22Rv1 (cell line): ENCODE results near the gene CISD1.

ENCODE experiments used
- CTCF ChIP-seq: fragments of 450-650 bp; IDR thresholded peaks from 2 replicates; pipeline ENCODE4 v1.5.1; 2017; ENCODE audit warnings: mild to moderate bottlenecking
- ZFX ChIP-seq: fragments of 450-650 bp; IDR thresholded peaks from 2 replicates; pipeline ENCODE4 v1.6.1; 2017; ENCODE audit warnings: antibody characterized with exemption, borderline replicate concordance

GRCh38 chr10:58268454-58268945 lies 462 bp upstream of the CISD1 start:
- no peak for TF ChIP-seq CTCF
- no peak for TF ChIP-seq ZFX
